ENCODE data around the gene MEIOSIN. TPM values are rescaled to one million over a fixed set of nuclear protein-coding genes. Genes with fewer than 3 reads are reported as not detected.

MEIOSIN gene
- total RNA-seq, 4 donors from 2014 or later, result not detected

DNA sequence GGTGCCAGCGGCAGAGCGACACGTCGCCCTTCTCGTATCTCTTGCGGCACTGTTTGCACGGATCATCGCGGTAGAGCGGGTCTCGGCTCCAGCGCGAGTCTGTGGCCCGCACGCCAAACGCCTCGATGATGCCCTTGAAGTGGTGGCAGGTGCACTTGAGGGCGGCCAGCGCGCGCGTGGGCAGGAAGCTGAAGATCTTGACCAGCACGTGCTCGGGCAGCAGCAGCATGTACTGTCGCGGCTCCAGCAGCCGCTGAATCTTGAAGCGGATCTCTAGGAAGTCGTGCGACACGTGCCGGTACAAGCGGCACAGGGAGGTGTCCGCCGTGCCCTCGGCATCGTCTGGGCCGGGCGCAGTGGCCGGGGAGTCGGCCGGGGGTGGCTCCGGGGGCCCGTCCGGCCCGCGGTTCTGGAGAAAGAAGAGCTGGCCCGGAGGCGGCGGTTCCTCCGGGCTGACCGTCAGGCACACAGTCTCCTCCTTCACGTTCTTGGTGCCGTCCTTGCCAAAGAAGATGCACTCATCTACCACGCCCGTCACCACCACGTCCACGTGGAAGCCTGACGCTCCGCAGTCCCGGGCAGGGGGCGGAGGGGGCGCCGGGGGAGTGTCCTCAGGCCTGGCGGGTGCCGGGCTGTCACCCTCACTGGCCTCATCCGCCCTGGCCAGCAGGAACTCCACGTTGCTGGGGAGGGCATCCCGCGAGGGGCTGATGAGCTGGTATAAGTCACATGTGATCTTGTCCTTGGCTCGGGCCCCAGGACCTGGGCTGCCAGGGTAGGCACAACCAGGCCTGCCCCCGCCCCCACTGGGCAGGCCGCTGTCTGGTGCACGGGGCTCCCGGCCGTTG is 21.2 kb upstream of the MEIOSIN start:
- no peak for DNase-seq
- Histone ChIP-seq H3K4me1 (peaks cover 0 to 8% (median 3%) of the 10 kb centered on the region in 4 donors), H3K27me3 (no peaks in the 10 kb centered on the region), H3K9me3 (no peaks in the 10 kb centered on the region), H3K4me3 (no peak overlapping the region), H3K36me3 (peaks cover 0 to 23% (median 0%) of the 10 kb centered on the region in 3 donors), H3K27ac (no peak overlapping the region)
- no peak for TF ChIP-seq POLR2A (IDR thresholded peaks at IDR 0.05)
- TF ChIP-seq, protein P1, sequence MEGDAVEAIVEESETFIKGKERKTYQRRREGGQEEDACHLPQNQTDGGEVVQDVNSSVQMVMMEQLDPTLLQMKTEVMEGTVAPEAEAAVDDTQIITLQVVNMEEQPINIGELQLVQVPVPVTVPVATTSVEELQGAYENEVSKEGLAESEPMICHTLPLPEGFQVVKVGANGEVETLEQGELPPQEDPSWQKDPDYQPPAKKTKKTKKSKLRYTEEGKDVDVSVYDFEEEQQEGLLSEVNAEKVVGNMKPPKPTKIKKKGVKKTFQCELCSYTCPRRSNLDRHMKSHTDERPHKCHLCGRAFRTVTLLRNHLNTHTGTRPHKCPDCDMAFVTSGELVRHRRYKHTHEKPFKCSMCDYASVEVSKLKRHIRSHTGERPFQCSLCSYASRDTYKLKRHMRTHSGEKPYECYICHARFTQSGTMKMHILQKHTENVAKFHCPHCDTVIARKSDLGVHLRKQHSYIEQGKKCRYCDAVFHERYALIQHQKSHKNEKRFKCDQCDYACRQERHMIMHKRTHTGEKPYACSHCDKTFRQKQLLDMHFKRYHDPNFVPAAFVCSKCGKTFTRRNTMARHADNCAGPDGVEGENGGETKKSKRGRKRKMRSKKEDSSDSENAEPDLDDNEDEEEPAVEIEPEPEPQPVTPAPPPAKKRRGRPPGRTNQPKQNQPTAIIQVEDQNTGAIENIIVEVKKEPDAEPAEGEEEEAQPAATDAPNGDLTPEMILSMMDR (IDR thresholded peaks at IDR 0.05), result no peak

DNA sequence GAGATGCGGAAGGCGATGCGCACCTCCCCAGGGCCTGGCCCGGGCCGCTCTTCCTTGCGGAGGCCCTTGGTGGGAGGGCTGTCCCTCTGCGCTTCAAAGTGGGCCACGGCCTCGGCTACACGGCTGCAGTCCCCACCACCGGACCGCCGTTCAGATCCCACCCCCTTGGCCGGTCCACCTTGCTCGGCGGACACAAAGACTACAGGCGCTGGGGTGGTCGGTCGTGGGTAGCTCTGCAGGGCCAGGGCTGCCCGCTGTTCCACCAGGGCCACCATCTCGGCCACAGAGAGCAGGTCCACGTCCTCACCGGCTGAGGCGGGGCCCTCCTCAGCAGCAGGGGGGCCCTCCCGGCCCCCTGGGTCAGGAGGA is 20.6 kb upstream of the MEIOSIN start:
- Histone ChIP-seq H3K9me3 (no peaks in the 10 kb centered on the region), H3K27ac (no peak overlapping the region), H3K27me3 (no peaks in the 10 kb centered on the region), H3K4me3 (no peak overlapping the region), H3K4me1 (peaks cover 0 to 8% (median 3%) of the 10 kb centered on the region in 4 donors), H3K36me3 (peaks cover 0 to 23% (median 0%) of the 10 kb centered on the region in 3 donors)
- DNase-seq, result no peak
- no peak for TF ChIP-seq POLR2A (IDR thresholded peaks at IDR 0.05)
- TF ChIP-seq, protein P1 (IDR thresholded peaks at IDR 0.05), result no peak

DNA sequence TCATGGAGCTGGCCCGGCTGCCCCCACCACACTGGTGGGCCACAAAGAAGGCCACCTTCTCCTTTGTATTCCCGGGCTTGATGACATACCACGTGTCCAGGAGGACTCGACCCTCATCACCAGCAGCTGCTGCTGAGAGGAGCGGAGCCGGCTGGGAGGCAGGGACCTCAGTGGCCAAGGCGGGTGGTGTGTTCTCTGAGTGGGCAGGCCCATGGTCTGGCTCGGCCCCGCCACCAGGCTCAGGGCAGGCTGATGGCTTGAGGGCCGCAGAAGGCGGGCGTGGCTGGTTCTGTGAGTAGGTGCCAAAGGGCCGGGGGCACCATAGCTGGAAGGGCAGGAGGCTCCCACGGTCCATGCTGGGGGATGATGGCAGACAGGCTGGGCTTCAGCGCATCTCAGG is 20.1 kb upstream of the MEIOSIN start:
- Histone ChIP-seq H3K4me3 (no peak overlapping the region), H3K36me3 (peaks cover 0 to 23% (median 0%) of the 10 kb centered on the region in 3 donors), H3K27me3 (no peaks in the 10 kb centered on the region), H3K9me3 (no peaks in the 10 kb centered on the region), H3K4me1 (peaks cover 0 to 11% (median 3%) of the 10 kb centered on the region in 4 donors), H3K27ac (no peak overlapping the region)
- DNase-seq, result no peak
- TF ChIP-seq, protein P1 (IDR thresholded peaks at IDR 0.05), result no peak

DNA sequence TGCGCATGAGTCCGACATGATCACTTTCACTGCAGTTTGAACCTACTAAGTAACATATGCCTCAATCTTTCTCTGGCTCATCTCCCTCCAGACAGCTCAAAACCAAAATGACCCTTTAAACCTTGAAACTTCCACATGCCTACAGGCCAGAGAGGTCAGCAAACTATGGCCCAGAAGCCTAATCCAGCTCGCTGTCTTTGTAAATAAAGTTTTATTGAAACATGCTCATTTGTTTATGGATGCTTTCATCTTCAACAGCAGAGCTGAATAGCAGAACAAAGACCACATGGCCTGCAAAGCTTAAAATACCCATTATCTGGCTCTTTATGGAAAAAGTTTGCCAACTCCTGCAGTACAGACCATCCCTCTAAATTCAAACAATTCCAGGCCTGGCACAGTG is 18.1 kb upstream of the MEIOSIN start:
- peaks cover 0 to 23% (median 0%) of the 10 kb centered on the region in 3 donors for H3K36me3 ChIP-seq
- H3K9me3 ChIP-seq, result no peaks in the 10 kb centered on the region
- TF ChIP-seq POLR2A (IDR thresholded peaks at IDR 0.05), result no peak
- TF ChIP-seq, protein P1 (IDR thresholded peaks at IDR 0.05), result no peak
- DNase-seq, result no peak
- H3K4me1 ChIP-seq, result peaks cover 0 to 16% (median 3%) of the 10 kb centered on the region in 4 donors
- no peak overlapping the region for H3K27ac ChIP-seq
- H3K4me3 ChIP-seq, result no peak overlapping the region
- H3K27me3 ChIP-seq, result no peaks in the 10 kb centered on the region

DNA sequence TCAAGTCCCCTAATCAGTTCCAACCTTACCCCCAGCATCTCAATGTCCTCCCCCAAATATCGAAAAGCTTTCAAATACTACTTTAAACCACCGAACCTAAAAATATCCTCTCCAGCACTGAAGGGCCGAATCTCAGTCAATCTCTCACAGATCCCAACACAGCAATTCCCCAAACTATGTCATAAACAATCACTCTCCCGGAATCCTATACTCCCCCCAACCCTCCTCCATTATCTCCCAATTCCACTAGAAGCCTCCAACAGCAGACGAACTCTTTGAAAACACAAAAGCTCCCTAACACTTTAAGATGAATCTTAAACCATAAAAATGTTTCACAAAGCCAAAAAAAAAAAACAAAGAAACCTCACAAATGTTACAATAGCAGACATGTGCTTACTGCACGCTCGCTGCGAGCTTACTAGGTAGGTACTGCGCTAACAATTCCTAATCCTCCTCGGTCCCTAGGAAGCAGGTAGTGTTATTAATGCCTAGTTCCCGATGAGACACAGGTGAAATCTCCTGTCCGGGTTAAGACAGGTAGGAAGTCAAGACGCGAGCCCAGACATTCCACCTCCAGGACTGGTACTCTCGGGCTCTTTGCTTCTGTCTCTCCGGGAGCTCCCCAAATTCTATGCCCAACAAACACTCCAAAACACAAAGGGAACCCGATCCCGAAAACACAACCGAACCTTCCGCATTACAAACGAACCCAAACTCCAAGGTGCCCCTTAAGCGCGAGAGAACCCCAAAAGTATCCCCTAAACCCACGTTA is 16.7 kb upstream of the MEIOSIN start:
- peak overlapping the region; percentile 51 to 66 (median 58) for H3K4me3 ChIP-seq
- DNase-seq, result peak in 2 of 3 donors; percentile 40 to 57
- H3K36me3 ChIP-seq, result peaks cover 0 to 18% (median 0%) of the 10 kb centered on the region in 3 donors
- peak overlapping the region; percentile 87 to 95 (median 91) for H3K27ac ChIP-seq
- no peak for TF ChIP-seq POLR2A (IDR thresholded peaks at IDR 0.05)
- H3K9me3 ChIP-seq, result no peaks in the 10 kb centered on the region
- H3K4me1 ChIP-seq, result peaks cover 0 to 23% (median 3%) of the 10 kb centered on the region in 4 donors
- no peaks in the 10 kb centered on the region for H3K27me3 ChIP-seq

Measured in Peyer's patch (tissue), 4 donors.